Activated gamma-delta T cell treated with anti-CD3 and anti-CD28 coated beads, Interleukin-2, amount 50 U/mL, for 16 hours (primary cell): ENCODE data around the gene SLC19A2.
"Not testable (repeated sequence)": the region's sequence is repeated elsewhere in the genome, so short reads cannot be mapped to it uniquely, and the experiment has no call there.

Experiments used
- DNase-seq: peaks from one replicate; pipeline ENCODE4 v3.0.0-alpha.2; 2020; ENCODE audit warnings: low read depth

Gene SLC19A2

GRCh38 chr1:169485431-169486280 is at the start of gene SLC19A2:
Gene SLC19A2, minus strand, starts transcription at chr1:169485944. Its CDS starts 178 bp downstream, at chr1:169485766.
- DNase-seq: peak; percentile 88

- no peak for DNase-seq
These were observed 48.9 kb upstream of the SLC19A2 start for GRCh38 chr1:169534653-169535052.

GRCh38 chr1:169533528-169534190 is 47.9 kb upstream of the SLC19A2 start:
- DNase-seq: not testable (repeated sequence)

GRCh38 chr1:169530448-169530847 is 44.7 kb upstream of the SLC19A2 start:
- DNase-seq: no peak

GRCh38 chr1:169529068-169529642 is 43.4 kb upstream of the SLC19A2 start:
- DNase-seq: no peak

- DNase-seq: no peak
These were observed 42.7 kb upstream of the SLC19A2 start for GRCh38 chr1:169528215-169529067.

GRCh38 chr1:169527451-169528214 is 41.9 kb upstream of the SLC19A2 start:
- DNase-seq: no peak

- DNase-seq: no peak
These were observed 41.3 kb upstream of the SLC19A2 start for GRCh38 chr1:169527001-169527400.

- DNase-seq: no peak
These were observed 40.5 kb upstream of the SLC19A2 start for GRCh38 chr1:169526120-169526832.

GRCh38 chr1:169525391-169525790 is 39.6 kb upstream of the SLC19A2 start:
- DNase-seq: no peak

- no peak for DNase-seq
These were observed 38.2 kb upstream of the SLC19A2 start for GRCh38 chr1:169523904-169524303.

- no peak for DNase-seq
These were observed 35.5 kb upstream of the SLC19A2 start for GRCh38 chr1:169521226-169521625.

- no peak for DNase-seq
These were observed 31.9 kb upstream of the SLC19A2 start for GRCh38 chr1:169517558-169518186.

- no peak for DNase-seq
These were observed 29.9 kb upstream of the SLC19A2 start for GRCh38 chr1:169515641-169516040.

GRCh38 chr1:169514566-169515270 is 29.0 kb upstream of the SLC19A2 start:
- no peak for DNase-seq

- DNase-seq: no peak
These were observed 27.5 kb upstream of the SLC19A2 start for GRCh38 chr1:169513208-169513607.

- DNase-seq: no peak
These were observed 25.7 kb upstream of the SLC19A2 start for GRCh38 chr1:169511316-169512005.

- DNase-seq: no peak
These were observed 24.3 kb upstream of the SLC19A2 start for GRCh38 chr1:169510060-169510459.

GRCh38 chr1:169509354-169509753 is 23.6 kb upstream of the SLC19A2 start:
- DNase-seq: no peak
